SK-N-SH (cell line): ENCODE data around the gene POT1. TPM values are rescaled to one million over a fixed set of nuclear protein-coding genes. Genes with fewer than 3 reads are reported as not detected.

Source experiments
- CTCF ChIA-PET: fragments of 300-600, 350-600 bp; formaldehyde crosslinking; extraction: SDS; loops from one replicate; lab custom pipeline; 2021; lab: Yijun Ruan, JAX
- POLR2A ChIA-PET: fragments of 350-600 bp; sonication (Branson Sonifier 250); formaldehyde crosslinking; extraction: SDS; loops from one replicate; lab custom pipeline; 2020; ENCODE audit warnings: antibody characterized with exemption, inconsistent platforms; lab: Yijun Ruan, JAX
- DNase-seq: peaks from one replicate; pipeline ENCODE4 v3.0.0; 2012
- H2AFZ ChIP-seq: fragments of 200-600 bp; sonication (generic); 2 replicates; pipeline ENCODE4 v1.8.1; 2016; ENCODE audit warnings: antibody characterized with exemption, mild to moderate bottlenecking, low read depth
- H3F3A ChIP-seq: fragments of 200-600 bp; sonication (generic); replicated peaks from 2 replicates; pipeline ENCODE3; 2016; ENCODE audit warnings: antibody characterized with exemption, mild to moderate bottlenecking; ENCODE audit not compliant: insufficient read depth
- H3K27ac ChIP-seq, 2 experiments: fragments of 200-500 bp in 1 of 2; fragments of 200-600 bp in 1 of 2; sonication (Bioruptor generic) in 1 of 2; sonication (generic), shearing (Covaris generic) in 1 of 2; 2 replicates each; pipeline versions ENCODE4 v1.5.1 to v1.6.1; 2014 to 2016; ENCODE audit warnings: low read depth in 2 of 2, inconsistent platforms in 1 of 2, low read length in 1 of 2, mild to moderate bottlenecking in 1 of 2, mixed read lengths in 1 of 2
- H3K27me3 ChIP-seq: fragments of 200-600 bp; sonication (generic), shearing (Covaris generic); 2 replicates; pipeline ENCODE4 v1.6.1; 2016; ENCODE audit warnings: mixed run types; ENCODE audit not compliant: insufficient read depth
- H3K36me3 ChIP-seq, 2 experiments: fragments of 200-500 bp in 1 of 2; fragments of 200-600 bp in 1 of 2; sonication (Bioruptor generic) in 1 of 2; sonication (generic) in 1 of 2; replicated peaks in 1 of 2; 2 replicates each; pipeline versions ENCODE3 to v1.5.1; 2014 to 2016; ENCODE audit warnings: low read length in 1 of 2, mild to moderate bottlenecking in 1 of 2; ENCODE audit not compliant: insufficient read depth in 2 of 2, control insufficient read depth in 1 of 2
- H3K4me1 ChIP-seq, 2 experiments: fragments of 200-500 bp in 1 of 2; fragments of 200-600 bp in 1 of 2; sonication (Bioruptor generic) in 1 of 2; sonication (generic), shearing (Covaris generic) in 1 of 2; 2 replicates each; pipeline versions ENCODE4 v1.5.1 to v1.6.1; 2014 to 2016; ENCODE audit warnings: low read depth in 1 of 2, low read length in 1 of 2, mixed run types in 1 of 2; ENCODE audit not compliant: insufficient read depth in 2 of 2, control insufficient read depth in 1 of 2
- H3K4me2 ChIP-seq: fragments of 200-600 bp; sonication (generic), shearing (Covaris generic); 2 replicates; pipeline ENCODE4 v1.6.1; 2017; ENCODE audit warnings: mixed run types
- H3K4me3 ChIP-seq, 2 experiments: fragments of 200-500 bp in 1 of 2; fragments of 200-600 bp in 1 of 2; sonication (Bioruptor generic) in 1 of 2; sonication (generic), shearing (Covaris generic) in 1 of 2; 2 replicates each; pipeline versions ENCODE4 v1.5.1 to v1.8.1; 2014 to 2016; ENCODE audit warnings: low read depth in 2 of 2, inconsistent platforms in 1 of 2, low read length in 1 of 2, mild to moderate bottlenecking in 1 of 2, mixed read lengths in 1 of 2, moderate library complexity in 1 of 2
- H3K79me2 ChIP-seq: fragments of 200-600 bp; sonication (generic); 2 replicates; pipeline ENCODE4 v1.8.1; 2017; ENCODE audit warnings: mild to moderate bottlenecking; ENCODE audit not compliant: insufficient read depth
- H3K9ac ChIP-seq: fragments of 200-600 bp; sonication (generic); 2 replicates; pipeline ENCODE4 v1.6.1; 2017; ENCODE audit warnings: mixed run types
- H3K9me2 ChIP-seq: fragments of 200-600 bp; sonication (generic); 2 replicates; pipeline ENCODE4 v1.6.1; 2017; ENCODE audit warnings: mixed run types
- H3K9me3 ChIP-seq: fragments of 200-600 bp; sonication (generic); 2 replicates; pipeline ENCODE4 v1.6.1; 2017; ENCODE audit warnings: mixed run types, mild to moderate bottlenecking, moderate library complexity
- H4K20me1 ChIP-seq: fragments of 200-600 bp; sonication (generic); 2 replicates; pipeline ENCODE4 v1.6.1; 2017; ENCODE audit warnings: mild to moderate bottlenecking, mixed run types; ENCODE audit not compliant: insufficient read depth
- CHD2 ChIP-seq: fragments of 150-350 bp; IDR thresholded peaks from 2 replicates; pipeline ENCODE4 v1.6.1; 2018; ENCODE audit warnings: low read length; ENCODE audit not compliant: partially characterized antibody
- EP300 ChIP-seq, 2 experiments: IDR thresholded peaks; 2 replicates each; pipeline versions ENCODE4 v1.4.0 to v1.6.1; 2012; ENCODE audit warnings: borderline replicate concordance in 1 of 2, low read depth in 1 of 2, low read length in 1 of 2
- EZH2phosphoT487 ChIP-seq: fragments of 200-600 bp; sonication (generic); IDR thresholded peaks from 2 replicates; pipeline ENCODE4 v1.6.1; 2017; ENCODE audit warnings: low read depth, mixed run types, mild to moderate bottlenecking, antibody characterized with exemption, moderate library complexity, borderline replicate concordance
- FOXM1 ChIP-seq: IDR thresholded peaks from 2 replicates; pipeline ENCODE4 v1.4.0; 2012; ENCODE audit warnings: low read depth, mild to moderate bottlenecking
- NRF1 ChIP-seq: IDR thresholded peaks from 2 replicates; pipeline ENCODE4 v1.6.1; 2012; ENCODE audit warnings: low read depth, mild to moderate bottlenecking, low read length
- POLR2AphosphoS5 ChIP-seq: IDR thresholded peaks from 2 replicates; pipeline ENCODE4 v1.6.1; 2012; ENCODE audit warnings: low read depth, low read length
- RAD21 ChIP-seq: IDR thresholded peaks from 2 replicates; pipeline ENCODE4 v1.6.1; 2012; ENCODE audit warnings: mild to moderate bottlenecking, low read length
- RCOR1 ChIP-seq: fragments of 150-350 bp; IDR thresholded peaks from 2 replicates; pipeline ENCODE4 v1.6.1; 2017; ENCODE audit warnings: antibody characterized with exemption, low read length
- RXRA ChIP-seq: IDR thresholded peaks from 2 replicates; pipeline ENCODE4 v1.4.0; 2012; ENCODE audit warnings: low read depth, mild to moderate bottlenecking, borderline replicate concordance
- SIN3A ChIP-seq: IDR thresholded peaks from 2 replicates; pipeline ENCODE4 v1.6.1; 2012; ENCODE audit warnings: low read depth, mild to moderate bottlenecking, low read length, moderate library complexity, borderline replicate concordance
- SMC3 ChIP-seq: IDR thresholded peaks from 2 replicates; pipeline ENCODE4 v1.6.1; 2012; ENCODE audit warnings: low read depth, low read length, improper control_type of control experiment
- TCF12 ChIP-seq: IDR thresholded peaks from 2 replicates; pipeline ENCODE4 v1.4.0; 2012
- TEAD4 ChIP-seq: IDR thresholded peaks from 2 replicates; pipeline ENCODE4 v1.4.0; 2012; ENCODE audit warnings: mild to moderate bottlenecking, borderline replicate concordance; ENCODE audit not compliant: insufficient read depth
- WGBS: methylation state at CpG from one replicate; pipeline ENCODE4 v1.1.6; 2017; ENCODE audit warnings: low lambda C conversion rate; 5-methylcytosine and 5-hydroxymethylcytosine counted together
- polyA plus RNA-seq, 3 experiments: library from polyadenylated mRNA; depleted of rRNA; stranded (reverse); fragments of >200 nt; gene quantifications; 2 replicates each; pipeline ENCODE4 v1.2.3, GENCODE V29; 2012
- TF ChIP-seq, protein P1 (sequence below): IDR thresholded peaks from 2 replicates; pipeline ENCODE4 v1.4.0; 2012; ENCODE audit warnings: low read depth
- TF ChIP-seq, protein P2 (sequence below): fragments of 200-600 bp; sonication (generic); IDR thresholded peaks from 2 replicates; pipeline ENCODE4 v1.6.1; 2017; ENCODE audit warnings: antibody characterized with exemption, mild to moderate bottlenecking, moderate library complexity
- TF ChIP-seq, protein P3 (sequence below): fragments of 150-350 bp; IDR thresholded peaks from 2 replicates; pipeline ENCODE4 v1.6.1; 2016; ENCODE audit warnings: mild to moderate bottlenecking, low read depth, low read length
- TF ChIP-seq, protein P4 (sequence below): IDR thresholded peaks from 2 replicates; pipeline ENCODE4 v1.4.0; 2012; ENCODE audit warnings: low read depth, borderline replicate concordance
- TF ChIP-seq, protein P5 (sequence below): IDR thresholded peaks from 2 replicates; pipeline ENCODE4 v1.6.1; 2012; ENCODE audit warnings: mild to moderate bottlenecking, low read depth, low read length, moderate library complexity

POT1 gene
- polyA plus RNA-seq, 1 of the 3 experiments (the other 2 are of a cell fraction), result 18.1 TPM

DNA sequence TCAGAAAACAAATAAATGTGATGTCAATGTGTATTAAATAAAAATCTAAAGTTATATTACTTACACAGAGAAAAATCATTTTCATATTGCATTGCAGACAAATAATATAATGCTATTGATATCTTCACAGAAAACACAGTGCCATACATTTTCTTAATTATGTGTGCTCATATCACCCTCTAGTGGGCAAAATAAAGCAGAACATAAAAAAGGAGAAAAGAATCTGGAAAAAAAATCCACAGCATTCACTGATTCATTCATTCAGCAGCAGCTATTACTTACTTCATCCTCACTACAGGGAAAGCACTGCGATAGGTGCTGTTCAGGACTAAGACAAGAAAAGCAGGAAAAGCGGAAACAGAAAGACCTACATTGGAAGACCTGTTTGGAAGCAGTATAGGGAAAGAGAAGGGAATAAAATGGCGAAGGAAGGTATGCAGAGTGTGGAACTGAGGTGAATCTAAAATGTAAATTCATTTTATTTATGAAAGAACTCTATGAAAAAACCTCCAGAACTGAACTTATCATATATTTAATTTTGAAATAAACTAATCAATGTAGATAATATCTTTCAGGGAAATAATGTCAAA lies 73.2 kb downstream of the POT1 start:
- WGBS, result 67% methylated on average over 3 of the region's 3 CpGs
- H3K36me3 ChIP-seq, result peaks cover 38 to 56% of the 10 kb centered on the region in 2 experiments
- TF ChIP-seq TEAD4 (no peak), FOXM1 (no peak), RXRA (no peak), RCOR1 (0 out of 2 replicates have a peak, but pooled peaks have one; percentile 12), NRF1 (no peak), SIN3A (no peak), RAD21 (peak; percentile 77), CHD2 (no peak), EZH2phosphoT487 (no peak), TCF12 (no peak), SMC3 (peak; percentile 41; the same call in 1 of the 2 replicates), POLR2AphosphoS5 (no peak), EP300 (IDR thresholded peaks at IDR 0.05; ENCODE audit: borderline replicate concordance in 1 of 2, low read depth in 1 of 2, low read length in 1 of 2) (no peak)
- TF ChIP-seq, protein P1, sequence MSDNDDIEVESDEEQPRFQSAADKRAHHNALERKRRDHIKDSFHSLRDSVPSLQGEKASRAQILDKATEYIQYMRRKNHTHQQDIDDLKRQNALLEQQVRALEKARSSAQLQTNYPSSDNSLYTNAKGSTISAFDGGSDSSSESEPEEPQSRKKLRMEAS, result no peak
- TF ChIP-seq, protein P2, sequence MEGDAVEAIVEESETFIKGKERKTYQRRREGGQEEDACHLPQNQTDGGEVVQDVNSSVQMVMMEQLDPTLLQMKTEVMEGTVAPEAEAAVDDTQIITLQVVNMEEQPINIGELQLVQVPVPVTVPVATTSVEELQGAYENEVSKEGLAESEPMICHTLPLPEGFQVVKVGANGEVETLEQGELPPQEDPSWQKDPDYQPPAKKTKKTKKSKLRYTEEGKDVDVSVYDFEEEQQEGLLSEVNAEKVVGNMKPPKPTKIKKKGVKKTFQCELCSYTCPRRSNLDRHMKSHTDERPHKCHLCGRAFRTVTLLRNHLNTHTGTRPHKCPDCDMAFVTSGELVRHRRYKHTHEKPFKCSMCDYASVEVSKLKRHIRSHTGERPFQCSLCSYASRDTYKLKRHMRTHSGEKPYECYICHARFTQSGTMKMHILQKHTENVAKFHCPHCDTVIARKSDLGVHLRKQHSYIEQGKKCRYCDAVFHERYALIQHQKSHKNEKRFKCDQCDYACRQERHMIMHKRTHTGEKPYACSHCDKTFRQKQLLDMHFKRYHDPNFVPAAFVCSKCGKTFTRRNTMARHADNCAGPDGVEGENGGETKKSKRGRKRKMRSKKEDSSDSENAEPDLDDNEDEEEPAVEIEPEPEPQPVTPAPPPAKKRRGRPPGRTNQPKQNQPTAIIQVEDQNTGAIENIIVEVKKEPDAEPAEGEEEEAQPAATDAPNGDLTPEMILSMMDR, result peak; percentile 94
- TF ChIP-seq, protein P3, sequence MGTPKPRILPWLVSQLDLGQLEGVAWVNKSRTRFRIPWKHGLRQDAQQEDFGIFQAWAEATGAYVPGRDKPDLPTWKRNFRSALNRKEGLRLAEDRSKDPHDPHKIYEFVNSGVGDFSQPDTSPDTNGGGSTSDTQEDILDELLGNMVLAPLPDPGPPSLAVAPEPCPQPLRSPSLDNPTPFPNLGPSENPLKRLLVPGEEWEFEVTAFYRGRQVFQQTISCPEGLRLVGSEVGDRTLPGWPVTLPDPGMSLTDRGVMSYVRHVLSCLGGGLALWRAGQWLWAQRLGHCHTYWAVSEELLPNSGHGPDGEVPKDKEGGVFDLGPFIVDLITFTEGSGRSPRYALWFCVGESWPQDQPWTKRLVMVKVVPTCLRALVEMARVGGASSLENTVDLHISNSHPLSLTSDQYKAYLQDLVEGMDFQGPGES, result no peak
- TF ChIP-seq, protein P4, sequence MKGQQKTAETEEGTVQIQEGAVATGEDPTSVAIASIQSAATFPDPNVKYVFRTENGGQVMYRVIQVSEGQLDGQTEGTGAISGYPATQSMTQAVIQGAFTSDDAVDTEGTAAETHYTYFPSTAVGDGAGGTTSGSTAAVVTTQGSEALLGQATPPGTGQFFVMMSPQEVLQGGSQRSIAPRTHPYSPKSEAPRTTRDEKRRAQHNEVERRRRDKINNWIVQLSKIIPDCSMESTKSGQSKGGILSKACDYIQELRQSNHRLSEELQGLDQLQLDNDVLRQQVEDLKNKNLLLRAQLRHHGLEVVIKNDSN, result no peak
- TF ChIP-seq, protein P5, sequence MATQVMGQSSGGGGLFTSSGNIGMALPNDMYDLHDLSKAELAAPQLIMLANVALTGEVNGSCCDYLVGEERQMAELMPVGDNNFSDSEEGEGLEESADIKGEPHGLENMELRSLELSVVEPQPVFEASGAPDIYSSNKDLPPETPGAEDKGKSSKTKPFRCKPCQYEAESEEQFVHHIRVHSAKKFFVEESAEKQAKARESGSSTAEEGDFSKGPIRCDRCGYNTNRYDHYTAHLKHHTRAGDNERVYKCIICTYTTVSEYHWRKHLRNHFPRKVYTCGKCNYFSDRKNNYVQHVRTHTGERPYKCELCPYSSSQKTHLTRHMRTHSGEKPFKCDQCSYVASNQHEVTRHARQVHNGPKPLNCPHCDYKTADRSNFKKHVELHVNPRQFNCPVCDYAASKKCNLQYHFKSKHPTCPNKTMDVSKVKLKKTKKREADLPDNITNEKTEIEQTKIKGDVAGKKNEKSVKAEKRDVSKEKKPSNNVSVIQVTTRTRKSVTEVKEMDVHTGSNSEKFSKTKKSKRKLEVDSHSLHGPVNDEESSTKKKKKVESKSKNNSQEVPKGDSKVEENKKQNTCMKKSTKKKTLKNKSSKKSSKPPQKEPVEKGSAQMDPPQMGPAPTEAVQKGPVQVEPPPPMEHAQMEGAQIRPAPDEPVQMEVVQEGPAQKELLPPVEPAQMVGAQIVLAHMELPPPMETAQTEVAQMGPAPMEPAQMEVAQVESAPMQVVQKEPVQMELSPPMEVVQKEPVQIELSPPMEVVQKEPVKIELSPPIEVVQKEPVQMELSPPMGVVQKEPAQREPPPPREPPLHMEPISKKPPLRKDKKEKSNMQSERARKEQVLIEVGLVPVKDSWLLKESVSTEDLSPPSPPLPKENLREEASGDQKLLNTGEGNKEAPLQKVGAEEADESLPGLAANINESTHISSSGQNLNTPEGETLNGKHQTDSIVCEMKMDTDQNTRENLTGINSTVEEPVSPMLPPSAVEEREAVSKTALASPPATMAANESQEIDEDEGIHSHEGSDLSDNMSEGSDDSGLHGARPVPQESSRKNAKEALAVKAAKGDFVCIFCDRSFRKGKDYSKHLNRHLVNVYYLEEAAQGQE, result no peak
- H3K9ac ChIP-seq, result no peak overlapping the region
- peaks cover 0 to 7% of the 10 kb centered on the region in 2 experiments; a peak in 1 of 4 replicates for H3K4me1 ChIP-seq
- H4K20me1 ChIP-seq, result no peaks in the 10 kb centered on the region
- H3K9me3 ChIP-seq, result no peaks in the 10 kb centered on the region
- no peaks in the 10 kb centered on the region; the same call in 1 of the 2 replicates for H3K9me2 ChIP-seq
- peak; percentile 37 for DNase-seq
- peaks cover 10% of the 10 kb centered on the region for H3F3A ChIP-seq
- no peak overlapping the region; a peak in 1 of 4 replicates for H3K4me3 ChIP-seq
- ChIA-PET CTCF (interaction anchor here (0.6 to 4.7 kb wide), 22 partner anchors 10 to 1186 kb away, joined by 3 to 28 read pairs (median 4); partner anchors contain the start of gene WASL), POLR2A (no interaction called here)
- peak overlapping the region in 1 of 2 experiments; percentile 51; a peak in 2 of 4 replicates for H3K27ac ChIP-seq
- H3K4me2 ChIP-seq, result no peak overlapping the region
- no peak overlapping the region for H2AFZ ChIP-seq
- no peaks in the 10 kb centered on the region for H3K79me2 ChIP-seq
- H3K27me3 ChIP-seq, result no peaks in the 10 kb centered on the region
